NCI-H1105 (cell line): Measurements from ENCODE around the gene INPP5A.

Experiments used
- DNase-seq: peaks from one replicate; lab custom pipeline; 2025; lab: John Stamatoyannopoulos, UW

INPP5A gene

GRCh38 chr10:132645630-132646442, 108.2 kb downstream of the INPP5A start:
- no peak for DNase-seq

GRCh38 chr10:132646443-132647097, 109.0 kb downstream of the INPP5A start:
- DNase-seq = no peak

- no peak for DNase-seq
These were observed 109.8 kb downstream of the INPP5A start for GRCh38 chr10:132647424-132647823.

GRCh38 chr10:132648072-132648850, 110.7 kb downstream of the INPP5A start:
- no peak for DNase-seq

GRCh38 chr10:132648851-132649528, 111.4 kb downstream of the INPP5A start:
- no peak for DNase-seq

GRCh38 chr10:132649651-132650360, 112.2 kb downstream of the INPP5A start:
- DNase-seq = no peak

GRCh38 chr10:132650611-132651250, 113.1 kb downstream of the INPP5A start:
- no peak for DNase-seq

- no peak for DNase-seq
These were observed 114.0 kb downstream of the INPP5A start for GRCh38 chr10:132651511-132652029.

GRCh38 chr10:132652446-132652845, 114.9 kb downstream of the INPP5A start:
- DNase-seq = no peak

GRCh38 chr10:132652936-132653590, 115.5 kb downstream of the INPP5A start:
- DNase-seq = no peak

GRCh38 chr10:132653721-132654120, 116.1 kb downstream of the INPP5A start:
- no peak for DNase-seq

- DNase-seq = no peak
These were observed 116.6 kb downstream of the INPP5A start for GRCh38 chr10:132654121-132654571.

- peak; percentile 38 for DNase-seq
These were observed 117.4 kb downstream of the INPP5A start for GRCh38 chr10:132654708-132655661.

- DNase-seq = no peak
These were observed 118.1 kb downstream of the INPP5A start for GRCh38 chr10:132655735-132656134.

- no peak for DNase-seq
These were observed 118.9 kb downstream of the INPP5A start for GRCh38 chr10:132656283-132657126.

- no peak for DNase-seq
These were observed 119.6 kb downstream of the INPP5A start for GRCh38 chr10:132657127-132657706.

GRCh38 chr10:132657748-132658147, 120.2 kb downstream of the INPP5A start:
- DNase-seq = no peak
